Measurements from ENCODE around the gene ANKRD62.

- TF ChIP-seq, protein P1, sequence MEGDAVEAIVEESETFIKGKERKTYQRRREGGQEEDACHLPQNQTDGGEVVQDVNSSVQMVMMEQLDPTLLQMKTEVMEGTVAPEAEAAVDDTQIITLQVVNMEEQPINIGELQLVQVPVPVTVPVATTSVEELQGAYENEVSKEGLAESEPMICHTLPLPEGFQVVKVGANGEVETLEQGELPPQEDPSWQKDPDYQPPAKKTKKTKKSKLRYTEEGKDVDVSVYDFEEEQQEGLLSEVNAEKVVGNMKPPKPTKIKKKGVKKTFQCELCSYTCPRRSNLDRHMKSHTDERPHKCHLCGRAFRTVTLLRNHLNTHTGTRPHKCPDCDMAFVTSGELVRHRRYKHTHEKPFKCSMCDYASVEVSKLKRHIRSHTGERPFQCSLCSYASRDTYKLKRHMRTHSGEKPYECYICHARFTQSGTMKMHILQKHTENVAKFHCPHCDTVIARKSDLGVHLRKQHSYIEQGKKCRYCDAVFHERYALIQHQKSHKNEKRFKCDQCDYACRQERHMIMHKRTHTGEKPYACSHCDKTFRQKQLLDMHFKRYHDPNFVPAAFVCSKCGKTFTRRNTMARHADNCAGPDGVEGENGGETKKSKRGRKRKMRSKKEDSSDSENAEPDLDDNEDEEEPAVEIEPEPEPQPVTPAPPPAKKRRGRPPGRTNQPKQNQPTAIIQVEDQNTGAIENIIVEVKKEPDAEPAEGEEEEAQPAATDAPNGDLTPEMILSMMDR (IDR thresholded peaks at IDR 0.05): no peak
- TF ChIP-seq POLR2A (IDR thresholded peaks at IDR 0.05): no peak
These were observed 30.7 kb upstream of the ANKRD62 start for GRCh38 chr18:12062974-12063373.
